ENCODE results near the gene KHSRP. TPM values are rescaled to one million over a fixed set of nuclear protein-coding genes. Genes with fewer than 3 reads are reported as not detected.

The KHSRP gene
- total and polyA plus RNA-seq, 2 donors (not counting 1 experiment from before 2014, with no cell fraction given) = 79.6 to 205 TPM

GRCh38 chr19:6442087-6442688, 17.6 kb upstream of the KHSRP start:
- Mint-ChIP-seq H3K4me1 (no peaks in the 10 kb centered on the region), H3K27ac (no peak overlapping the region), H3K27me3 (no peaks in the 10 kb centered on the region), H3K9me3 (ENCODE audit: insufficient read depth) (no peaks in the 10 kb centered on the region), H3K4me3 (no peak overlapping the region)
- DNase-seq (no peak), ATAC-seq (ENCODE audit: low read depth) (no peak)
- ChIA-PET POLR2A (no interaction called here), CTCF (no interaction called here)
- Histone ChIP-seq H3K27ac (ENCODE audit: low read length in 2 of 2) (no peak overlapping the region), H3K4me2 (replicated peaks; ENCODE audit: low read depth, low read length, poor library complexity, severe bottlenecking) (no peak overlapping the region), H3K9me3 (ENCODE audit: control extremely low read depth in 1 of 3, control insufficient read depth in 2 of 3, insufficient read depth in 1 of 3, low read length in 2 of 3) (peaks cover 0 to 12% (median 0%) of the 10 kb centered on the region in 3 donors), H3K4me3 (ENCODE audit: control extremely low read depth in 1 of 5, extremely low read depth in 1 of 5, insufficient read depth in 1 of 5, low read depth in 2 of 5, low read length in 4 of 5) (no peak overlapping the region), H3K4me1 (ENCODE audit: control insufficient read depth in 2 of 2, insufficient read depth in 2 of 2, low read length in 2 of 2) (no peaks in the 10 kb centered on the region), H3K9ac (ENCODE audit: low read length) (no peak overlapping the region), H4K20me1 (ENCODE audit: control insufficient read depth, insufficient read depth, low read length, poor library complexity, severe bottlenecking) (no peaks in the 10 kb centered on the region), H3K36me3 (replicated peaks in 1 of 2; ENCODE audit: control extremely low read depth in 1 of 2, control insufficient read depth in 1 of 2, extremely low read depth in 1 of 2, insufficient read depth in 2 of 2, low read length in 1 of 2) (no peaks in the 10 kb centered on the region), H3K27me3 (replicated peaks in 1 of 4; ENCODE audit: control extremely low read depth in 1 of 4, control insufficient read depth in 3 of 4, insufficient read depth in 4 of 4, low read length in 3 of 4) (no peaks in the 10 kb centered on the region), H2AFZ (ENCODE audit: insufficient read depth, low read depth, low read length, poor library complexity, severe bottlenecking) (no peak overlapping the region), H3K79me2 (ENCODE audit: control insufficient read depth, insufficient read depth, low read length) (no peaks in the 10 kb centered on the region)
- 95% methylated on average over 6 of the region's 13 CpGs for WGBS (ENCODE audit: insufficient coverage)
- TF ChIP-seq EZH2 (IDR thresholded peaks at IDR 0.05; ENCODE audit: borderline replicate concordance, insufficient read depth, low read depth, low read length, poor library complexity, severe bottlenecking) = no peak
- no peak for TF ChIP-seq CTCF (IDR thresholded peaks at IDR 0.05)
- intact Hi-C loops (cut with micrococcal nuclease) = no loop called here

GRCh38 chr19:6440905-6441304, 16.3 kb upstream of the KHSRP start:
- no peak overlapping the region for H2AFZ ChIP-seq (ENCODE audit: insufficient read depth, low read depth, low read length, poor library complexity, severe bottlenecking)
- no peaks in the 10 kb centered on the region for H3K27me3 ChIP-seq (replicated peaks in 1 of 4; ENCODE audit: control extremely low read depth in 1 of 4, control insufficient read depth in 3 of 4, insufficient read depth in 4 of 4, low read length in 3 of 4)
- Mint-ChIP-seq H3K27ac (no peak overlapping the region), H3K27me3 (no peaks in the 10 kb centered on the region), H3K9me3 (ENCODE audit: insufficient read depth) (no peaks in the 10 kb centered on the region), H3K4me3 (no peak overlapping the region), H3K4me1 (no peaks in the 10 kb centered on the region)
- H4K20me1 ChIP-seq (ENCODE audit: control insufficient read depth, insufficient read depth, low read length, poor library complexity, severe bottlenecking) = no peaks in the 10 kb centered on the region
- ChIA-PET POLR2A (interaction anchor here (0.6 kb wide), 1 partner anchor 30 kb away, joined by 6 read pairs; no protein-coding TSS in a partner anchor), CTCF (no interaction called here)
- DNase-seq (no peak), ATAC-seq (ENCODE audit: low read depth) (no peak)
- H3K9me3 ChIP-seq (ENCODE audit: control extremely low read depth in 1 of 3, control insufficient read depth in 2 of 3, insufficient read depth in 1 of 3, low read length in 2 of 3) = peaks cover 0 to 6% (median 0%) of the 10 kb centered on the region in 3 donors
- H3K4me2 ChIP-seq (replicated peaks; ENCODE audit: low read depth, low read length, poor library complexity, severe bottlenecking) = no peak overlapping the region
- H3K4me3 ChIP-seq (ENCODE audit: control extremely low read depth in 1 of 5, extremely low read depth in 1 of 5, insufficient read depth in 1 of 5, low read depth in 2 of 5, low read length in 4 of 5) = no peak overlapping the region
- H3K79me2 ChIP-seq (ENCODE audit: control insufficient read depth, insufficient read depth, low read length) = no peaks in the 10 kb centered on the region
- intact Hi-C loops (cut with micrococcal nuclease) = no loop called here
- 94% methylated on average over 3 of the region's 3 CpGs for WGBS (ENCODE audit: insufficient coverage)
- no peak overlapping the region for H3K9ac ChIP-seq (ENCODE audit: low read length)
- no peaks in the 10 kb centered on the region for H3K36me3 ChIP-seq (replicated peaks in 1 of 2; ENCODE audit: control extremely low read depth in 1 of 2, control insufficient read depth in 1 of 2, extremely low read depth in 1 of 2, insufficient read depth in 2 of 2, low read length in 1 of 2)
- H3K27ac ChIP-seq (ENCODE audit: low read length in 2 of 2) = no peak overlapping the region
- no peaks in the 10 kb centered on the region for H3K4me1 ChIP-seq (ENCODE audit: control insufficient read depth in 2 of 2, insufficient read depth in 2 of 2, low read length in 2 of 2)
- no peak for TF ChIP-seq CTCF (IDR thresholded peaks at IDR 0.05)
